SU-DHL-6 (cell line): ENCODE data around the gene TOE1.

Source experiments
- H2AFZ ChIP-seq: fragments of 200-600 bp; sonication (generic); 2 replicates; pipeline ENCODE4 v1.6.1; 2014; ENCODE audit warnings: low read depth, mild to moderate bottlenecking, moderate library complexity, mixed read lengths, antibody characterized with exemption, low read length; ENCODE audit not compliant: severe bottlenecking
- H3F3A ChIP-seq: fragments of 200-600 bp; shearing (Covaris generic); 2 replicates; pipeline ENCODE4 v1.6.0; 2016; ENCODE audit warnings: antibody characterized with exemption, mild to moderate bottlenecking; ENCODE audit not compliant: insufficient read depth
- H3K27ac ChIP-seq: fragments of 200-600 bp; sonication (generic); 2 replicates; pipeline ENCODE4 v1.5.1; 2016; ENCODE audit warnings: low read depth, mild to moderate bottlenecking, low read length, moderate library complexity, mixed read lengths
- H3K27me3 ChIP-seq: fragments of 200-600 bp; sonication (generic), shearing (Covaris generic); 2 replicates; pipeline ENCODE4 v1.6.0; 2014; ENCODE audit warnings: mild to moderate bottlenecking, low read length
- H3K36me3 ChIP-seq: fragments of 200-600 bp; sonication (generic); 2 replicates; pipeline ENCODE4 v1.6.1; 2014; ENCODE audit warnings: mild to moderate bottlenecking, low read length, mixed read lengths
- H3K4me2 ChIP-seq: fragments of 300-600, 200-600 bp; shearing (Covaris generic), sonication (generic); 2 replicates; pipeline ENCODE4 v1.6.0; 2014; ENCODE audit warnings: low read length, low read depth, mild to moderate bottlenecking; ENCODE audit not compliant: poor library complexity, severe bottlenecking
- H3K4me3 ChIP-seq: fragments of 200-600 bp; sonication (generic); 2 replicates; pipeline ENCODE4 v1.5.1; 2014; ENCODE audit warnings: antibody characterized with exemption, low read length, mild to moderate bottlenecking, mixed read lengths; ENCODE audit not compliant: insufficient read depth, poor library complexity, severe bottlenecking
- H3K79me2 ChIP-seq: fragments of 200-600 bp; sonication (generic); 2 replicates; pipeline ENCODE4 v1.6.1; 2014; ENCODE audit warnings: mild to moderate bottlenecking, low read length, moderate library complexity; ENCODE audit not compliant: insufficient read depth
- H3K9ac ChIP-seq: fragments of 200-600 bp; sonication (generic); 2 replicates; pipeline ENCODE4 v1.7.0; 2014; ENCODE audit warnings: mild to moderate bottlenecking, low read length
- H3K9me2 ChIP-seq: fragments of 200-600 bp; sonication (generic); replicated peaks from 2 replicates; pipeline ENCODE4 v1.6.1; 2014; ENCODE audit warnings: low read length; ENCODE audit not compliant: insufficient read depth
- H3K9me3 ChIP-seq: fragments of 200-600 bp; sonication (generic); 2 replicates; pipeline ENCODE4 v1.6.1; 2014; ENCODE audit warnings: low read length, mixed read lengths; ENCODE audit not compliant: insufficient read depth
- H4K20me1 ChIP-seq: fragments of 200-600 bp; sonication (generic); 2 replicates; pipeline ENCODE4 v1.6.1; 2014; ENCODE audit warnings: low read depth, mild to moderate bottlenecking, antibody characterized with exemption, low read length, moderate library complexity, mixed read lengths
- CTCF ChIP-seq: fragments of 200-600 bp; sonication (generic); IDR thresholded peaks from one replicate; pipeline ENCODE4 v1.5.1; 2017; ENCODE audit warnings: antibody characterized with exemption, mild to moderate bottlenecking, low read length, moderate library complexity; ENCODE audit not compliant: insufficient read depth, poor library complexity, severe bottlenecking
- EZH2phosphoT487 ChIP-seq: fragments of 200-600 bp; sonication (generic), shearing (Covaris generic); conservative IDR thresholded peaks from 2 replicates; pipeline ENCODE4 v1.6.1; 2018; ENCODE audit warnings: mild to moderate bottlenecking, antibody characterized with exemption, low read length, moderate library complexity, mixed read lengths

Gene TOE1

GRCh38 chr1:45331436-45332345 lies 8.3 kb upstream of the TOE1 start:
- Histone ChIP-seq H3K27me3 (no peaks in the 10 kb centered on the region), H4K20me1 (no peaks in the 10 kb centered on the region), H3K79me2 (peaks cover 22% of the 10 kb centered on the region), H3K4me2 (no peak overlapping the region), H3K27ac (no peak overlapping the region), H3K9ac (no peak overlapping the region), H2AFZ (no peak overlapping the region), H3F3A (peaks cover 6% of the 10 kb centered on the region; the same call in 1 of the 2 replicates), H3K36me3 (no peaks in the 10 kb centered on the region), H3K9me2 (no peaks in the 10 kb centered on the region), H3K4me3 (no peak overlapping the region), H3K9me3 (no peaks in the 10 kb centered on the region)
- TF ChIP-seq CTCF (no peak), EZH2phosphoT487 (no peak)

- H3K36me3 ChIP-seq = no peaks in the 10 kb centered on the region
- no peaks in the 10 kb centered on the region for H3K9me2 ChIP-seq
- TF ChIP-seq EZH2phosphoT487 (no peak), CTCF (no peak)
- H3K9me3 ChIP-seq = no peaks in the 10 kb centered on the region
- no peaks in the 10 kb centered on the region for H3K27me3 ChIP-seq
- H3F3A ChIP-seq = peaks cover 6% of the 10 kb centered on the region; the same call in 1 of the 2 replicates
- no peak overlapping the region for H3K4me3 ChIP-seq
- H3K27ac ChIP-seq = no peak overlapping the region
- peaks cover 16% of the 10 kb centered on the region for H3K79me2 ChIP-seq
- H4K20me1 ChIP-seq = no peaks in the 10 kb centered on the region
- no peak overlapping the region for H3K4me2 ChIP-seq
- no peak overlapping the region for H3K9ac ChIP-seq
- no peak overlapping the region for H2AFZ ChIP-seq
Measured at GRCh38 chr1:45332346-45332720, 7.6 kb upstream of the TOE1 start.

- H3K9me2 ChIP-seq = no peaks in the 10 kb centered on the region
- H3K27me3 ChIP-seq = no peaks in the 10 kb centered on the region
- TF ChIP-seq EZH2phosphoT487 (no peak), CTCF (no peak)
- no peak overlapping the region for H3K9ac ChIP-seq
- no peak overlapping the region for H2AFZ ChIP-seq
- H4K20me1 ChIP-seq = no peaks in the 10 kb centered on the region
- no peak overlapping the region for H3K4me3 ChIP-seq
- no peaks in the 10 kb centered on the region for H3K36me3 ChIP-seq
- H3K9me3 ChIP-seq = no peaks in the 10 kb centered on the region
- peaks cover 6% of the 10 kb centered on the region for H3K79me2 ChIP-seq
- H3K27ac ChIP-seq = no peak overlapping the region
- H3K4me2 ChIP-seq = no peak overlapping the region
- H3F3A ChIP-seq = peaks cover 12% of the 10 kb centered on the region
Measured at GRCh38 chr1:45334308-45335245, 5.4 kb upstream of the TOE1 start.
